H9 (cell line): Measurements from ENCODE around the gene ALDH3A2. TPM values are rescaled to one million over a fixed set of nuclear protein-coding genes. Genes with fewer than 3 reads are reported as not detected.
A peak's percentile ranks its signal among the peaks of the same experiment; 100 is the strongest.

Experiments
- DNase-seq: peaks from one replicate; pipeline ENCODE4 v3.0.0-alpha.2; 2017
- H2AFZ ChIP-seq: one replicate; pipeline ENCODE4 v1.6.1; 2013; ENCODE audit warnings: mild to moderate bottlenecking, low read length, control low read depth, moderate library complexity
- H2AK5ac ChIP-seq: 2 replicates; pipeline ENCODE4 v1.6.1; 2013; ENCODE audit warnings: low read length, control low read depth, mixed read lengths; ENCODE audit not compliant: insufficient read length
- H2BK120ac ChIP-seq: one replicate; pipeline ENCODE4 v1.6.1; 2013; ENCODE audit warnings: low read depth, mild to moderate bottlenecking, low read length, control low read depth, inconsistent platforms; ENCODE audit not compliant: poor library complexity, severe bottlenecking
- H2BK12ac ChIP-seq: 2 replicates; pipeline ENCODE4 v1.6.1; 2013; ENCODE audit warnings: low read length, control low read depth, mixed read lengths, low read depth; ENCODE audit not compliant: insufficient read length
- H2BK15ac ChIP-seq: 2 replicates; pipeline ENCODE4 v1.6.1; 2013; ENCODE audit warnings: low read depth, low read length, control low read depth
- H2BK20ac ChIP-seq: one replicate; pipeline ENCODE4 v1.6.1; 2013; ENCODE audit warnings: low read depth, mild to moderate bottlenecking, low read length, control low read depth, inconsistent platforms; ENCODE audit not compliant: poor library complexity, severe bottlenecking
- H2BK5ac ChIP-seq: 2 replicates; pipeline ENCODE4 v1.6.1; 2013; ENCODE audit warnings: low read length, control low read depth, mixed read lengths; ENCODE audit not compliant: insufficient read length
- H3K14ac ChIP-seq: 2 replicates; pipeline ENCODE4 v1.6.1; 2013; ENCODE audit warnings: low read length, control low read depth; ENCODE audit not compliant: insufficient read depth
- H3K18ac ChIP-seq: 2 replicates; pipeline ENCODE4 v1.6.1; 2013; ENCODE audit warnings: low read depth, mild to moderate bottlenecking, mixed read lengths, low read length, control low read depth; ENCODE audit not compliant: insufficient read length
- H3K23ac ChIP-seq: 2 replicates; pipeline ENCODE4 v1.6.1; 2013; ENCODE audit warnings: low read length, control low read depth, mixed read lengths, low read depth; ENCODE audit not compliant: insufficient read length
- H3K23me2 ChIP-seq: 2 replicates; pipeline ENCODE4 v1.6.1; 2013; ENCODE audit warnings: low read depth, mild to moderate bottlenecking, mixed read lengths, low read length, control low read depth; ENCODE audit not compliant: insufficient read length, poor library complexity, severe bottlenecking
- H3K27ac ChIP-seq: 2 replicates; pipeline ENCODE4 v1.5.1; 2013; ENCODE audit warnings: low read length, control low read depth, mixed read lengths, low read depth; ENCODE audit not compliant: insufficient read length
- H3K27me3 ChIP-seq: 2 replicates; pipeline ENCODE4 v1.6.1; 2013; ENCODE audit warnings: low read length, control low read depth, inconsistent platforms; ENCODE audit not compliant: insufficient read depth
- H3K4ac ChIP-seq: 2 replicates; pipeline ENCODE4 v1.6.1; 2013; ENCODE audit warnings: low read depth, mild to moderate bottlenecking, control low read depth, inconsistent platforms, low read length, moderate library complexity
- H3K4me1 ChIP-seq: 2 replicates; pipeline ENCODE4 v1.6.1; 2013; ENCODE audit warnings: low read length, control low read depth, inconsistent platforms; ENCODE audit not compliant: insufficient read depth
- H3K4me2 ChIP-seq: 2 replicates; pipeline ENCODE4 v1.6.1; 2013; ENCODE audit warnings: low read length, control low read depth, mixed read lengths; ENCODE audit not compliant: insufficient read length, insufficient read depth
- H3K56ac ChIP-seq: 2 replicates; pipeline ENCODE4 v1.6.1; 2013; ENCODE audit warnings: low read depth, mild to moderate bottlenecking, mixed read lengths, low read length, control low read depth; ENCODE audit not compliant: insufficient read length
- H3K79me1 ChIP-seq: 2 replicates; pipeline ENCODE4 v1.6.1; 2013; ENCODE audit warnings: low read depth, mild to moderate bottlenecking, moderate library complexity, low read length, control low read depth, inconsistent platforms; ENCODE audit not compliant: insufficient read depth, poor library complexity, severe bottlenecking
- H3K79me2 ChIP-seq: 2 replicates; pipeline ENCODE4 v1.6.1; 2013; ENCODE audit warnings: low read length, control low read depth, inconsistent platforms; ENCODE audit not compliant: insufficient read depth
- H3K9ac ChIP-seq: 2 replicates; pipeline ENCODE4 v1.6.1; 2013; ENCODE audit warnings: low read length, control low read depth, mixed read lengths; ENCODE audit not compliant: insufficient read length; ENCODE audit errors: extremely low read depth
- H3K9me3 ChIP-seq: one replicate; pipeline ENCODE4 v1.6.1; 2013; ENCODE audit warnings: low read depth, low read length, inconsistent platforms; ENCODE audit not compliant: control insufficient read depth
- H3T11ph ChIP-seq: one replicate; pipeline ENCODE4 v1.6.1; 2013; ENCODE audit warnings: mild to moderate bottlenecking, low read length, control low read depth, inconsistent platforms
- H4K20me1 ChIP-seq: one replicate; pipeline ENCODE4 v1.6.1; 2013; ENCODE audit not compliant: control insufficient read depth, insufficient read length, insufficient read depth
- H4K5ac ChIP-seq: 2 replicates; pipeline ENCODE4 v1.6.1; 2013; ENCODE audit warnings: low read depth, mild to moderate bottlenecking, mixed read lengths, low read length, control low read depth; ENCODE audit not compliant: insufficient read length
- H4K8ac ChIP-seq: replicated peaks from 2 replicates; pipeline ENCODE4 v1.6.1; 2013; ENCODE audit warnings: low read length, control low read depth, mixed read lengths, low read depth; ENCODE audit not compliant: insufficient read length
- H4K91ac ChIP-seq: 2 replicates; pipeline ENCODE4 v1.6.1; 2013; ENCODE audit warnings: low read depth, mild to moderate bottlenecking, moderate library complexity, mixed read lengths, low read length, control low read depth; ENCODE audit not compliant: insufficient read length
- H3K27ac Mint-ChIP-seq, 3 experiments: 2 replicates in 2 of 3; 3 replicates in 1 of 3; pipeline ENCODE4 v1.8.0; 2020 to 2021; ENCODE audit warnings: mixed read lengths in 3 of 3, mild to moderate bottlenecking in 1 of 3, moderate library complexity in 1 of 3
- H3K27me3 Mint-ChIP-seq: 2 replicates; pipeline ENCODE4 v1.8.0; 2021; ENCODE audit warnings: low read depth, mild to moderate bottlenecking, moderate library complexity, mixed read lengths
- H3K36me3 Mint-ChIP-seq, 3 experiments: 2 replicates in 2 of 3; 3 replicates in 1 of 3; pipeline ENCODE4 v1.8.0; 2020 to 2021; ENCODE audit warnings: low read depth in 3 of 3, mixed read lengths in 3 of 3; ENCODE audit not compliant: insufficient read depth in 1 of 3
- H3K4me1 Mint-ChIP-seq, 2 experiments: 2 replicates each; pipeline ENCODE4 v1.8.0; 2020; ENCODE audit warnings: mixed read lengths in 2 of 2
- H3K4me3 Mint-ChIP-seq, 2 experiments: 2 replicates in 1 of 2; 3 replicates in 1 of 2; pipeline ENCODE4 v1.8.0; 2020 to 2021; ENCODE audit warnings: mild to moderate bottlenecking in 2 of 2, mixed read lengths in 2 of 2, moderate library complexity in 1 of 2
- H3K9me3 Mint-ChIP-seq, 2 experiments: 2 replicates in 1 of 2; 3 replicates in 1 of 2; pipeline ENCODE4 v1.8.0; 2020; ENCODE audit warnings: mild to moderate bottlenecking in 2 of 2, mixed read lengths in 2 of 2, moderate library complexity in 1 of 2
- CTCF ChIP-seq: fragments of 200-600 bp; sonication (generic); conservative IDR thresholded peaks from 3 replicates; pipeline ENCODE4 v1.8.0; 2021; ENCODE audit warnings: antibody characterized with exemption, mild to moderate bottlenecking
- WGBS: extraction: QIAGEN DNeasy Blood & Tissue Kit; methylation state at CpG from one replicate; pipeline ENCODE4 v1.1.7; 2013; ENCODE audit warnings: missing lambda C conversion rate, low lambda C conversion rate, mixed read lengths; ENCODE audit not compliant: insufficient read length; ENCODE audit errors: extremely low coverage; 5-methylcytosine and 5-hydroxymethylcytosine counted together
- total RNA-seq: library from RNA; stranded (reverse); gene quantifications from 2 replicates; pipeline ENCODE4 v1.2.1, GENCODE V29; 2021

ALDH3A2 gene
- total RNA-seq, 1 experiment from 2014 or later: 100 TPM

- Histone ChIP-seq H2AFZ (no peak overlapping the region), H3K23ac (no peak overlapping the region), H3K4me2 (peak overlapping the region; percentile 79), H3K4ac (no peak overlapping the region), H3K23me2 (peaks cover 10% of the 10 kb centered on the region), H3K56ac (no peak overlapping the region), H4K91ac (no peak overlapping the region), H4K5ac (no peak overlapping the region), H2BK15ac (no peak overlapping the region), H2BK12ac (no peak overlapping the region), H3K27me3 (no peaks in the 10 kb centered on the region; the same call in 1 of the 2 replicates), H4K8ac (no peak overlapping the region), H3K18ac (no peak overlapping the region), H2AK5ac (no peak overlapping the region), H3T11ph (no peak overlapping the region), H2BK120ac (no peak overlapping the region), H3K79me1 (peaks cover 3% of the 10 kb centered on the region), H3K9me3 (no peaks in the 10 kb centered on the region), H3K14ac (no peak overlapping the region), H3K79me2 (peaks cover 9% of the 10 kb centered on the region; the same call in 1 of the 2 replicates), H3K9ac (no peak overlapping the region), H4K20me1 (peaks cover 2% of the 10 kb centered on the region), H3K4me1 (peaks cover 5% of the 10 kb centered on the region; the same call in 1 of the 2 replicates), H3K27ac (no peak overlapping the region), H2BK5ac (no peak overlapping the region), H2BK20ac (no peak overlapping the region)
- peak; percentile 64 for DNase-seq
- H3K4me1 Mint-ChIP-seq: peaks cover 46 to 58% of the 10 kb centered on the region in 2 experiments
- peak overlapping the region; percentile 22 to 95 (median 87); a peak in 3 of 7 replicates for H3K27ac Mint-ChIP-seq
- WGBS: no CpG with 5 or more reads among the region's 4 CpGs
- peaks cover 4 to 8% (median 5%) of the 10 kb centered on the region in 3 experiments for H3K36me3 Mint-ChIP-seq
- H3K27me3 Mint-ChIP-seq: peaks cover 9% of the 10 kb centered on the region
- H3K9me3 Mint-ChIP-seq: peaks cover 0 to under 1% of the 10 kb centered on the region in 2 experiments; a peak in 1 of 5 replicates
- no peak for TF ChIP-seq CTCF
- peak overlapping the region; percentile 82 to 85 for H3K4me3 Mint-ChIP-seq
These were observed 1.5 kb upstream of the ALDH3A2 start for GRCh38 chr17:19646788-19647696.
